GM11168 (cell line): ENCODE measurements around the gene NOS1AP.
"Not testable (repeated sequence)": the region's sequence is repeated elsewhere in the genome, so short reads cannot be mapped to it uniquely, and the experiment has no call there.

ENCODE experiments used
- in situ Hi-C: fragments of 300-500 bp; cut with MboI; formaldehyde crosslinking; loops from one replicate; pipeline ENCODE4 v1.12.0; 2022; ENCODE audit warnings: low sequenced_read_pairs; ENCODE audit not compliant: unreplicated experiment

NOS1AP gene

DNA sequence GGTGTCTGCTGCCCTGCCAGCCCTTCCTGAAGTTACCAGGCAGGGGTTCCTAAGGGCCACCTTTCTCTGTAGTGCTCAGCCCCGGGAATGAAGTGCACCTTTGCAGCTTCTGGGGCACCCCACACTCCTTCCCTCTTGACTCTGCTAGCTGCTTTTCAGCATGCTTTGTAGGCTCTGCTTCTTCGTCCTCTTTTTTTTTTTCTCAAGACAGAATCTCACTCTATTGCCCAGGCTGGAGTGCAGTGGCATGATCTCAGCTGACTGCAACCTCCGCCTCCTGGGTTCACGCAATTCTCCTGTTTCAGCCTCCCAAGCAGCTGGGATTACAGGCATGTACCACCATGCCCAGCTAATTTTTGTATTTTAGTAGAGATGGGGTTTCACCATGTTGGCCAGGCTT lies 282.4 kb downstream of the NOS1AP start:
- in situ Hi-C loops: not testable (repeated sequence)

DNA sequence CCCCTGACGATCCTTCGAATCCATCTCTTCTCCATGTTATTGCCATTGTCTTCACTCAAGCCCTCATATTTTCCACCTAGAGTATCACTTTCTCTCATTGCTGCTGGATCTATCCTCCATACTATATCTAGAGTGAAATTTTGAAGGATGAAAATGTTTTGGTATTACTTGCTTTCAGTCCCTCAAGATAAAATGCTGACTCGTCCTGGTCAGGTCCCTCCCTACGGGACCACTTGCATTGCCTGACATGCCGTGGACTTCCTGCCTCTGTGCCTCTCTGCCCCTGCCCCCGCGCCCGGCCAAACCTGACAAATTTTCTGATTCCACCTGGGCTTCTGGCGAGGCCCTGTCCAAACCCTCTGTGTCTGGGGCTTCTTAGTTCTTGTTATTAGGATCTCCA lies 283.6 kb downstream of the NOS1AP start:
- in situ Hi-C loops: no loop called here

DNA sequence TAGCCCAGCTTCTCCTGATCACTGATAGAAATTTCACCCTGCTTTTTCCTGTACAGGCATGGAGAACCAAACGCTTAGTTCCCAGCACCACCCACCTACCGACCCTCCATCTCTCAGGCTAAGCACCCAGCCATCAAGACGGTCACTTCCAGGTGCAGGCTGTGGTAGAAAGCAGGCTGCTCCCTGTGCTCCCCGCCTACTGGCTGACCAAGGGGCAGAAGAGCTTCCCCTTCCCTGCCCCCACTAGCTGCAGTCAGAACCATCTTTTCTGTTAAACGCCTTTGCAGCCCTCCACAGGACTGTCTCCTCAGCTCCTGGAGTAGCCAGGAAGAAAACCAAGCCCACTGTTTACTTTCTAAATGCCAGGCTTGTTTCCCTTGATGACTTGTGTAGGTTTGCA lies 284.2 kb downstream of the NOS1AP start:
- in situ Hi-C loops: no loop called here

DNA sequence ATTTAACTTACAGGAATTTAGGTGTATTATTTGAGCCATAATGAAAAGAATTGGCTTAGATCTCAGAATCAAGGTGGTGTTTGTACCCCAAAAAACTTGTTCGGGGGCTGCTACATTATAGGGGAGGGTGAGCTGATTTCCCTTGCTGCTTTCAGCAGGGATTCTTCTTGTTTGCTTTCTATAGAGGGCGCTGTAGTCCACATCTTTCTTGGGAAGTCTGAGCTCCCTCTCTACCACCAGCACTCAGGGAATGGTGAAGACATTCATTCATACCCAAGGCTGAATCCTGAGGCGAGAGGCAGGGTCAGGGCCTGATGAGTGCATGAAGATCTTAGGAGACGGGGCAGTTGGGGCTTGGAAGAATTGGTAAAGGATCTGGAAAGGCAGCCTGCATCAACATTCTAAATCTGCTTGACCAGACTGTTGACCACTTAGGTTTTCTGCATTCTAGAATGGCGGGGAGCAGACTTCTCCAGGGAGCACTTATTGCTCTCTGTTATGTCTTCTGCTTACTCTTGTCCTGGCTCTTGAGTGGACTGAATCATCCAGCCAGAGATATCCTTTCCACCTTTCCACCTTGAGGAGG lies 288.3 kb downstream of the NOS1AP start:
- in situ Hi-C loops: no loop called here

DNA sequence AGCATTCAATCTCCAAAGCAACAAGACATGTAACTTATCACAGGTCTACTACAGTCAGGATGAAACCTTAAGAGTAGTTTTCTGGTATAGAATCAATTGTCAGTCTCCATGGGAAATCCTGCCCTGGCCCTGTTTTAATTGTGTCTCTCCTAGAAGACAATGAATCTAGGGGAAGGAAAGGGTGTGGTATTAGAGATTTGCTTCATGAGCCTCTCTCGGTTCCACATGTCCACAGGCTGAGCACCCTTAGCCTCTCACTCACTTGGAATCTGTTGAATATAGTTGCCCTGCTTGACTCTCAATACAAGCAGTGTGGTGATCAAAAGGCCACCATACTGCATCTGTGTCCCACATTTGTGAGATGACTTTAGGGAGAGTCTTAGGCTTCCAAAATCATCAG lies 289.4 kb downstream of the NOS1AP start:
- in situ Hi-C loops: no loop called here

DNA sequence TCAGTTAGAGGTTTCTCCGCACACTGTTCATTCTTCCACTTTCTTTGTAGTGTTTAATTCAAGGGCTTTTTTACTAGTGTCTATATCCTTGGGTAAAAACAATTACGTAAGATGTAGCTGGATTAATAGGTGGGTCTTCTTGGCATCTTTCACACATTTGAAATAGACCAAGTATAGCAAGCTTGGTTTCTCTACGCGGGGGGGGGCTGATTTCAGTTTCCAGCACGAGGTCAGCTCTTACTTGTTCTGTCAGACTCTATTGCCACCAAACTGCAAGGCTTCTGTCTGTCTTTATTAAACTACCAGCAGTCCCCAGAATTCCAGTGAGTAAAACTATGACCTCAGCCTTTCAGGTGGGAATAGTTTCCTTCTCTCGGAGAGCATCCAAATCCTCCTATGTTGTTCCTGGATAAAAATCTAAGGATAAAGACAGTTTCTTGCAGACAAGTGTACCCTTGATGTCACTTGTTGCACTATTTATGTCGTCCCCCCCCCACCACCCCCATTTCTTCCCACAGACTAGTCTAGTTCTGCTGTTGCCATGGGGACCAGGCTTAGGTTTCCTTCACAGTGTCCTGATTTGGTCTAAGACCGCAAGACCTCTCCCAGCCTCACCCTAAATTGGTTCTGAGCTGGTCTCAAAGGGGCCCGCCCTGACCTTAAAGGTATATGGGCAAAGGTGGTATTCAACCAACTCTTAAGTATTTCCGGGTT lies 290.2 kb downstream of the NOS1AP start:
- in situ Hi-C loops: no loop called here

DNA sequence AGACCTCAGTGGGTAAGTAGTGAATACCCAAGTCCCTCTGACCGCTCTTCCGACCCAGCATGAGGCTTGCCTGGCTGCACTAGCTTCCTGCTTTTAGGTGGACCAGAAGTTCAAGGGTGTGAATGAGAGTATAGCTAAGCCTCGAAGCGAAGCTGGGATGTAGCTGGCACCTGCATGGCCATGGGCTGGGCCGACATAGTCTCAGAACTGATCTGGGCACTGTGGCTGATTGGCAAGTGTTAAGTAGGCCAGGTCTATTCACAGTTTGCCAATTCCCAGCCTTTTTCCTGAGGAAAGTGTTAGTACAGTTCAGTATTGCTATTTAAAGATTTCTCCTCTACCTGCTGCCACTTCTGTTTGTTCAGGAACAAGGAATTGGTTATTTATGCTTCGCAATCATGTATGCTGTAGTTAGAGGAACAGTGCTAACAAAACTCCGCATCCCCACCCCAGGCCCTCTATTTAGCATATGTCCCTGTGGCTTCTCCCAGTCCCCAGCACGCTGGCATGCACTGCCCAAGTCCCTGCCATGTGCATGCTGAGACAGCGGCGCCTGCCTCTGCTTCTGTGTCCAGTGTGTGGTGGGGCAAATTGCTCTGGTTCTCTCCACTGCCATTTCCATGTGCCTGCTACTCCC lies 290.9 kb downstream of the NOS1AP start:
- in situ Hi-C loops: no loop called here

DNA sequence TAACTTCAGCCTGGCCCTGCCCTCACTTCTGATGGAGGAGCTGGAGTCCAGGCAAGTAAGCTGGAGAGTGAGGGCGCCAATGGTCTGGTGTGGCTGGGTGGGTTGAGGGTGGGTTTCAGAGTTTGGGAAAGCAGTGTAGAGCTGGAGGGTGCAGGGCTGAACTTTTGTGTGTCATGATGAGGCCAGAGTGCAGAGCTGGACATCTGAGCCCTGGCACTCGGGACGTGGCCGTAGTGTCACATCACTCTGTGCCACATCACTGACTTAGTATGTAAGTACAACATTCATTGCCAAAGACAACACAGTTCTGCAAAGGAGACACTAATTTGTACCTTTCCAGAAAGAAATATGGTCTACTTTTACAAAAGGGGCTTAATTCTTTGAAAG lies 291.4 kb downstream of the NOS1AP start:
- in situ Hi-C loops: no loop called here

DNA sequence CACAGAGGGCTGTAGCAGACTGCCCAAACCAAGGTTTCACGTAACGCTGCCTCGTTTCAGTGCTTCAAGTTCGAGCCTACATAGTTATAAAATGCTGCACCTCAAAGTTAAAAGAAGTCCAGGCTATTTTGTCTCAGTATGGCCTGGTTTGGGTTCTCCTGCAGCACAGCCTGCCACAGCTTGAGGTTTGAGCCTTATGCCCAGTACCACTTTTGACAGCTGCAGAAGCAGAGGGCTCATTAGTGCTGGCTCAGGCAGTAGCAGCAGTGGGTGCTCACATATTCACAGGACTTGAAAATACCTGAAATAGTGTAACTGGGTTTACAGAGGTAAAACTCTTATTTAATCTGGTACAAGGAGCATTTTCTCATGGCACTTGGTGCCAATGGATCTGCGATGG lies 291.9 kb downstream of the NOS1AP start:
- in situ Hi-C loops: no loop called here

DNA sequence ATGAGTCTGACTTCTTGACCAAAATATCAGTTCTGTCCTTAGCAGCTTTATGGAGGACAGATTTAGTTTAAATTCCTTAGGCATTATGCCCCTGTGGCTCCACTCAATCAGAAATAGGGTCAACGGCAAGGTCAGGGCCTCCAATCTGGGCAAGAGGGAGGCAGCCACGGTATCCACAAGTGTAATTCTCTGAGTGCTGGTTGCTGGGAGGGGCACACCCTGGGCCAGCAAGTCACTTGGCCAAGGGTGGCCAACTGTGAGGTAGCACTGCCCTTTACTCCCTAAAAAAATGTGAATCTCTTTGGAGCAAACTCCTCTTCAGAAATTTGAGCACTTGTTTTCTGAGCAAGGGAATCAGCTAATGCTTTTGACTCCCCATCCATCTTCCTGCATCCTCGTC lies 294.3 kb downstream of the NOS1AP start:
- in situ Hi-C loops: no loop called here

DNA sequence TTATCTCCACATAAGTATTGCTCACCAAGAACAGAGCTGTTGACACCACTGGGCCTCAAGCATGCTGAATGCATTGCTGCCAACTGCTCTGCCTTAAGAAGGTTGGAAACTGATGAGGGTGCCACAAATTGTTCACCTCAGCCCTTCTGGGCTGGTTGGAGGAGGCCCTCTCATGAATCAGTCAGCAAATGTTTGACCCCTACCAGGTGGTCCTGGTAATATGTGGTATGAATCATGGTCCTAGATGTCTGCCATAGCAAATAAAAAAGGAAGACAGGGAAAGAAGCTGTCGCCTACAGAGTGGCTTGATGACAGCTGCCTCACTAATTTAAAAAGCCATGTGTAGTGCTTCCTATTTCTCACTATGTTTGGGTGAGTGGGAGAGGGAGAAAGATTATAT lies 295.0 kb downstream of the NOS1AP start:
- in situ Hi-C loops: no loop called here

DNA sequence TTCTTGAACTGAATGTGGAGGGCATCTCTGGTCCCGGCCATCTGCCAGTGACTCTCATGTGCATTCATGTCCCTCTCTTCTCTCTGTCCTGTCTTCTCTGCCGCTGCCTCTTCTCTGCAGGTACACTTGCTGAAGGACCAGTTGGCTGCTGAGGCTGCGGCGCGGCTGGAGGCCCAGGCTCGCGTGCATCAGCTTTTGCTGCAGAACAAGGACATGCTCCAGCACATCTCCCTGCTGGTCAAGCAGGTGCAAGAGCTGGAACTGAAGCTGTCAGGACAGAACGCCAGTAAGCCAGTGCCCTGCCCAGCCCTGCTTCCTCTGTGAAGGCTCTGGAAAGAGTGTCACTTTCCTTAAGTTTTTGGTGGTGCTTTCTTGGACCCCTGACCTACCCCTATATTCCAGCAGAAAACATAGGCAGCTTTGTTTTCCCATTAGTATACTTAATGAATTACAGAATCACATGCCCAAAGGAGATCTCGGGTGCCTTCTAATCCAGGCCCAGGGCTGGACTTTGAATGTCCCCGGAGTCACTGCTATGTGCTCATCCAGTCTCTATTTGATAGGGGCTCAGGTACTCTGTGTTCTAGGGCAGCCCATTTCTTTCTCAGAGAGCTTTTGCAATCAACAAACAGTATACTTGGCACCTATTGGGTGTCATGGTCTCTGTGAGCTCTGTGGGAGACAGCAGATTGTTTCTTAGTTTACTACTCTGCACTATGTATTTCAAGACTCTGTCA lies 296.0 kb downstream of the NOS1AP start:
- in situ Hi-C loops: no loop called here

DNA sequence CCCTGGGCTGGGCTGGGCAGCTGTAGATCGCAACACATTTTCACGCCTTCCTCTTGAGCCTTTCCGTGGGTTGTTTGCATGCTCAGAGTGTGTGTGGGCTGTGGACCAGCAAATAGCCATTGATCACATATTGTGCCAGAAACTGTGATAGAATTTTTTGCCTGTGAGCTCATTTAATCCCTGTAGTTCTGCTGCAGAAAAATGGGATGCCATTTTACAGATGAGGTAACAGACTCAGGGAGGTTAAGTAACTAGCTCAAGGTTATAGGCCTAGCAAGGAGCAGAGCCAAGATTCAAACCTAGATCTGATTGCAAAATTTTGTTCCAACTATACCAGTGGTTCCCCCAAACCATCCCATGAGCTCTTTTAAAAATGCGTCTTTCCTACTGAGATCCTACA lies 296.7 kb downstream of the NOS1AP start:
- in situ Hi-C loops: no loop called here

DNA sequence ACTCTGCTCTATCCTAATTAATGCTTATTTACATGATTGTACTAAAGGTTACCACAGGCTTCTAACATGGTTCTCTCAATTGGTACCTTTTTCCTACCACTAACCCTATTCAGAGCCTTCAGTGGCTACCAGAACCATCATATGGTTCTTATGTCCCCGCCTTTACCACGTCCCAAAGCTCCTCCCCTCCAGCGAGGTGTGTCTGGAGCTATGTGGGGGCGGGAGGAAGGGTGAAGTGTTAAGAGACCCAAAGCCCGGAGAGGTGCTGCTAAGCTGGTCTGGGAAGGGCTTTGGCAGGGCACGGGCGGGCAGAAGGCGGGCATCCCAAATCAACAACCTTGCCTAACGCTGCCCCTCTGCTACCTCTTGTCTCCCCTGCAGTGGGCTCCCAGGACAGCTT lies 297.2 kb downstream of the NOS1AP start:
- in situ Hi-C loops: no loop called here

DNA sequence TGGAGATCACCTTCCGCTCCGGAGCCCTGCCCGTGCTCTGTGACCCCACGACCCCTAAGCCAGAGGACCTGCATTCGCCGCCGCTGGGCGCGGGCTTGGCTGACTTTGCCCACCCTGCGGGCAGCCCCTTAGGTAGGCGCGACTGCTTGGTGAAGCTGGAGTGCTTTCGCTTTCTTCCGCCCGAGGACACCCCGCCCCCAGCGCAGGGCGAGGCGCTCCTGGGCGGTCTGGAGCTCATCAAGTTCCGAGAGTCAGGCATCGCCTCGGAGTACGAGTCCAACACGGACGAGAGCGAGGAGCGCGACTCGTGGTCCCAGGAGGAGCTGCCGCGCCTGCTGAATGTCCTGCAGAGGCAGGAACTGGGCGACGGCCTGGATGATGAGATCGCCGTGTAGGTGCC lies 297.6 kb downstream of the NOS1AP start:
- in situ Hi-C loops: no loop called here

DNA sequence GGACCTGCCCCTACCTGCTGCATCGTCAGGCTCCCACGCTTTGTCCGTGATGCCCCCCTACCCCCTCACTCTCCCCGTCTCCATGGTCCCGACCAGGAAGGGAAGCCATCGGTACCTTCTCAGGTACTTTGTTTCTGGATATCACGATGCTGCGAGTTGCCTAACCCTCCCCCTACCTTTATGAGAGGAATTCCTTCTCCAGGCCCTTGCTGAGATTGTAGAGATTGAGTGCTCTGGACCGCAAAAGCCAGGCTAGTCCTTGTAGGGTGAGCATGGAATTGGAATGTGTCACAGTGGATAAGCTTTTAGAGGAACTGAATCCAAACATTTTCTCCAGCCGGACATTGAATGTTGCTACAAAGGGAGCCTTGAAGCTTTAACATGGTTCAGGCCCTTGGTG lies 298.3 kb downstream of the NOS1AP start:
- in situ Hi-C loops: no loop called here

DNA sequence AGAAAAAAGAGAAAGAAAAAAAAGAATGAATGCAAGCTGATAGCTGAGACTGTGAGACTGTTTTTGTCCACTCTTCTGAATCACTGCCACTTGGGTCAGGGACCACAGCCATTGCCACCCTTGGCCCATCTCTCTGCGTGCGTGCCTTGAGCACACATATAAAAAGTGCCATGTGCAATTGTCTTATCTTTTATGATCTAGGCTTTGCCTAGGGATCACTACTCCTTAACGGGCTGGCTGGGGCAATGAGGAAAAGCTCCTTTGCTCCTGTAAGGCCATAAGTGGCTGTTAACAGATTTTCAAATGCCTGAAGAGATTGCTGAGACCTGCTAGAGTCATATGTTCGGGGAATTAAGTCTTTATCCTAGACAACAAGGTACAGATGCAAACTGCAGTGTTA lies 299.0 kb downstream of the NOS1AP start:
- in situ Hi-C loops: no loop called here

DNA sequence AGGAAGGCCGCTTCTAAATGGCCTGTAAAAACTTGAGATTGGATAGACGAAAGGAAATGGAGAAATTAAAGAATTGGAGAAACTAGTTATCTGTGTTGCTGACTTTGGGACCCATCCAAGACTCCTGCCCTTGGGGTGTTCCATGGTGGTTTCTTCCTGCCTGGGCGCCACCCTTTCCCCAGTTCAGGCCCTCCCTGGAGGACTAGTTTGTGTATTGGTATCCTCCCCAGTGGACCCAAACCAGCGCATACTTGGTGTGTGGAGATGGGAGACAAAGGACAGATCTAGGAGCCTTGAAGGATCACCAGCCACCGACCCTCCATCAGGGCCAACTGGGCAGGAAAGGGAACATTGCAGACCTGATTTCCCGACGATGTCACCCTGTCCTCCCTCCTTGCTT lies 300.1 kb downstream of the NOS1AP start:
- in situ Hi-C loops: no loop called here

DNA sequence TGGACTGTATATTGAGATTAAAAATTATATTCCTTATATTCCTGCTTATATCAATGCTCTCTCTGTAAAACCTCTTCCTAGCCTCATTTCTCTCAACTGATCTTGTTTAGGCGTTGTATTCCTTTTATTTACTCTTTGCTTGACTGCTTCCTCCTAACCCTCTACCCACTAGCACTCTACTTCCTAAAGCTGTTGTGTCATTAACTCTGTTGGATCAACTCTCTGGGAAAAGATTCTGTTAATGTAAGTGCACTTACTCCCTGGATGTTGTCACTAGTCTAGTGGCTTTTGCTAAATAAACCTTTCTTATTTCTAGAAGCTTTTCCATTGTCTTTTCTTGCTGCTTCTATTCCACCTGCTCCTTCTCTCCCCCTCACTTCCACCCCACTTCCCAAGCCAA lies 300.7 kb downstream of the NOS1AP start:
- in situ Hi-C loops: no loop called here

DNA sequence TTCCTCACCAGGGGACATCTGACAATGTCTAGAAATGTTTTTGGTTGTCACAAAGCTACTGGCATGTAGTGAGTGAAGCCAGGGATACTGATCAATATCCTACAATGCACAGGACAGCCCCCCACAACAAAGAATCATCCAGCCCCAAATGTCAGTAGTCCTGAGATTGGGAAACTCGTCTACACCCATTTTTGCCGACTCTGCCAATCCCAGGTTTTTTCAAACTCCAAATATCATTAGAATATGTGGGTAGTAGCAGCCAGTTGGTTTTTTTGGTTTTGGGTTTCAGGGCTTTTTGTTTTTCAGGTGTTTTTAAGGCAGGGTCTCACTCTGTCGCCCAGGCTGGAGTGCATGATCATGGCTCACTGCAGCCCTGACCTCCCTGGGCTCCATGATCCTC lies 301.2 kb downstream of the NOS1AP start:
- in situ Hi-C loops: no loop called here

DNA sequence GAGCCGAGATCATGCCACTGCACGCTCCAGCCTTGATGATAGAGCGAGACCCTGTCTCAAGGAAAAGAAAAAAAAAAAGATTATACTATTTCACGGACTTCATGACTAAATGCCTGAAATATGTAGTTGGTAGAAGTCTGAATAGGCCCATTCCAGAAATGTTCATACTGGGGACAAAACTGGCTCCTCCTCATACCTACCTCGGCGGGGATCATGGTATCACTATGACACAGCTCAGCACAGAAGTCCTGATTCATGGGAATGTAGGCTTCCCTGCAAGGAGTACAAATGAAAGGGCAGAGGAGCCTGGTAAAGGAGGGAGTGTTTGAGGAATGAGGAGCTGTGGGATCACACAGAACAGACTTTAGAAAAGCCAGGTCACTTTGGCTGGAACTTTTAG lies 302.1 kb downstream of the NOS1AP start:
- in situ Hi-C loops: no loop called here
